ENCODE measurements around the gene DAGLB. TPM values are rescaled to one million over a fixed set of nuclear protein-coding genes. Genes with fewer than 3 reads are reported as not detected.
"Not testable (repeated sequence)": the region's sequence is repeated elsewhere in the genome, so short reads cannot be mapped to it uniquely, and the experiment has no call there.

Gene DAGLB
- total and polyA plus RNA-seq, 10 of the 15 experiments (the other 5 are each of a cell fraction or from before 2014, with no cell fraction given): 1.2 to 13.3 (median 10.1) TPM

- H3K4me1 ChIP-seq (ENCODE audit: control insufficient read depth, insufficient read depth, low read length): peaks cover 28% of the 10 kb centered on the region
- no peak for ATAC-seq
- peaks cover 9% of the 10 kb centered on the region for H4K20me1 ChIP-seq (ENCODE audit: control insufficient read depth, insufficient read depth)
- H3K27me3 ChIP-seq (replicated peaks in 1 of 2; ENCODE audit: control insufficient read depth in 2 of 2, insufficient read depth in 2 of 2, low read length in 1 of 2): no peaks in the 10 kb centered on the region
- 0 out of 2 replicates have a peak overlapping the region, but pooled peaks have one; percentile 27 for H3K27ac ChIP-seq (ENCODE audit: control insufficient read depth, insufficient read depth)
- peaks cover 96% of the 10 kb centered on the region for H3K79me2 ChIP-seq (ENCODE audit: control insufficient read depth, insufficient read depth, low read length)
- POLR2A ChIA-PET: no interaction called here
- no peaks in the 10 kb centered on the region; the same call in 2 of the 3 replicates for H3K9me3 ChIP-seq (replicated peaks; ENCODE audit: control insufficient read depth, insufficient read depth, low read length)
- intact Hi-C loops (cut with micrococcal nuclease; ENCODE audit: unreplicated experiment): no loop called here
- CTCF ChIA-PET: interaction anchor here (0.9 to 1.4 kb wide), 2 partner anchors 12 to 19 kb away, joined by 3 to 5 read pairs; no protein-coding TSS in a partner anchor
- peak overlapping the region; percentile 22; the same call in 1 of the 2 replicates for H3K4me3 ChIP-seq
- DNase-seq (ENCODE audit: low read depth, low spot score): no peak
- FAIRE-seq: no peak
- TF ChIP-seq NFXL1 (IDR thresholded peaks at IDR 0.05; ENCODE audit: borderline replicate concordance): no peak
- no peak for TF ChIP-seq SKIL (IDR thresholded peaks at IDR 0.05; ENCODE audit: low read depth, poor library complexity, severe bottlenecking)
- TF ChIP-seq, protein P1, sequence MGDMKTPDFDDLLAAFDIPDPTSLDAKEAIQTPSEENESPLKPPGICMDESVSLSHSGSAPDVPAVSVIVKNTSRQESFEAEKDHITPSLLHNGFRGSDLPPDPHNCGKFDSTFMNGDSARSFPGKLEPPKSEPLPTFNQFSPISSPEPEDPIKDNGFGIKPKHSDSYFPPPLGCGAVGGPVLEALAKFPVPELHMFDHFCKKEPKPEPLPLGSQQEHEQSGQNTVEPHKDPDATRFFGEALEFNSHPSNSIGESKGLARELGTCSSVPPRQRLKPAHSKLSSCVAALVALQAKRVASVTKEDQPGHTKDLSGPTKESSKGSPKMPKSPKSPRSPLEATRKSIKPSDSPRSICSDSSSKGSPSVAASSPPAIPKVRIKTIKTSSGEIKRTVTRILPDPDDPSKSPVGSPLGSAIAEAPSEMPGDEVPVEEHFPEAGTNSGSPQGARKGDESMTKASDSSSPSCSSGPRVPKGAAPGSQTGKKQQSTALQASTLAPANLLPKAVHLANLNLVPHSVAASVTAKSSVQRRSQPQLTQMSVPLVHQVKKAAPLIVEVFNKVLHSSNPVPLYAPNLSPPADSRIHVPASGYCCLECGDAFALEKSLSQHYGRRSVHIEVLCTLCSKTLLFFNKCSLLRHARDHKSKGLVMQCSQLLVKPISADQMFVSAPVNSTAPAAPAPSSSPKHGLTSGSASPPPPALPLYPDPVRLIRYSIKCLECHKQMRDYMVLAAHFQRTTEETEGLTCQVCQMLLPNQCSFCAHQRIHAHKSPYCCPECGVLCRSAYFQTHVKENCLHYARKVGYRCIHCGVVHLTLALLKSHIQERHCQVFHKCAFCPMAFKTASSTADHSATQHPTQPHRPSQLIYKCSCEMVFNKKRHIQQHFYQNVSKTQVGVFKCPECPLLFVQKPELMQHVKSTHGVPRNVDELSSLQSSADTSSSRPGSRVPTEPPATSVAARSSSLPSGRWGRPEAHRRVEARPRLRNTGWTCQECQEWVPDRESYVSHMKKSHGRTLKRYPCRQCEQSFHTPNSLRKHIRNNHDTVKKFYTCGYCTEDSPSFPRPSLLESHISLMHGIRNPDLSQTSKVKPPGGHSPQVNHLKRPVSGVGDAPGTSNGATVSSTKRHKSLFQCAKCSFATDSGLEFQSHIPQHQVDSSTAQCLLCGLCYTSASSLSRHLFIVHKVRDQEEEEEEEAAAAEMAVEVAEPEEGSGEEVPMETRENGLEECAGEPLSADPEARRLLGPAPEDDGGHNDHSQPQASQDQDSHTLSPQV (IDR thresholded peaks at IDR 0.05): no peak
- TF ChIP-seq CBX3 (IDR thresholded peaks at IDR 0.05; ENCODE audit: borderline replicate concordance, low read depth): no peak
- TF ChIP-seq TARDBP (IDR thresholded peaks at IDR 0.05; ENCODE audit: borderline replicate concordance): no peak
- SMC1A ChIA-PET (ENCODE audit: uncharacterized antibody, unreplicated experiment): interaction anchor here (1.7 kb wide), 1 partner anchor 9 kb away, joined by 3 read pairs; no protein-coding TSS in a partner anchor
- in situ Hi-C loops (cut with MboI): no loop called here
- BruUV-seq (replicated peaks): no TSS peak
- H3K9ac ChIP-seq (ENCODE audit: control insufficient read depth, insufficient read depth, low read length): no peak overlapping the region
- peaks cover 1 to 18% of the 10 kb centered on the region in 2 experiments; a peak in 3 of 4 replicates for H3K36me3 ChIP-seq (ENCODE audit: control insufficient read depth in 2 of 2, insufficient read depth in 2 of 2, low read length in 1 of 2)
- WGBS (ENCODE audit: insufficient coverage, insufficient replicate concordance, low lambda C conversion rate, missing lambda C conversion rate): 36% methylated on average over 7 of the region's 7 CpGs
- H2AFZ ChIP-seq (ENCODE audit: control insufficient read depth, low read depth, low read length): no peak overlapping the region
- RAD21 ChIA-PET (ENCODE audit: unreplicated experiment): no interaction called here
- peak overlapping the region; percentile 61 for H3K4me2 ChIP-seq (ENCODE audit: control insufficient read depth, insufficient read depth)
Measured at GRCh38 chr7:6379886-6380285, 67.9 kb downstream of the DAGLB start.

- ATAC-seq; BruUV-seq (replicated peaks); H2AFZ ChIP-seq (ENCODE audit: control insufficient read depth, low read depth, low read length); H3K9ac ChIP-seq (ENCODE audit: control insufficient read depth, insufficient read depth, low read length); FAIRE-seq; H3K27ac ChIP-seq (ENCODE audit: control insufficient read depth, insufficient read depth); H3K27me3 ChIP-seq (replicated peaks in 1 of 2; ENCODE audit: control insufficient read depth in 2 of 2, insufficient read depth in 2 of 2, low read length in 1 of 2); H4K20me1 ChIP-seq (ENCODE audit: control insufficient read depth, insufficient read depth); DNase-seq (ENCODE audit: low read depth, low spot score); H3K4me3 ChIP-seq; H3K9me3 ChIP-seq (replicated peaks; ENCODE audit: control insufficient read depth, insufficient read depth, low read length); in situ Hi-C loops (cut with MboI); intact Hi-C loops (cut with micrococcal nuclease; ENCODE audit: unreplicated experiment); POLR2A ChIA-PET; H3K4me2 ChIP-seq (ENCODE audit: control insufficient read depth, insufficient read depth): not testable (repeated sequence)
- Histone ChIP-seq H3K4me1 (ENCODE audit: control insufficient read depth, insufficient read depth, low read length) (peaks cover 25% of the 10 kb centered on the region), H3K79me2 (ENCODE audit: control insufficient read depth, insufficient read depth, low read length) (peaks cover 89% of the 10 kb centered on the region), H3K36me3 (ENCODE audit: control insufficient read depth in 2 of 2, insufficient read depth in 2 of 2, low read length in 1 of 2) (peaks cover 1 to 18% of the 10 kb centered on the region in 2 experiments; a peak in 3 of 4 replicates)
- CTCF ChIA-PET: interaction anchor here (0.7 to 1.6 kb wide), 2 partner anchors 29 to 42 kb away, joined by 3 to 4 read pairs; no protein-coding TSS in a partner anchor
- RAD21 ChIA-PET (ENCODE audit: unreplicated experiment): interaction anchor here (0.7 kb wide), 1 partner anchor 55 kb away, joined by 3 read pairs; no protein-coding TSS in a partner anchor
- SMC1A ChIA-PET (ENCODE audit: uncharacterized antibody, unreplicated experiment): interaction anchor here (1.7 kb wide), 1 partner anchor 11 kb away, joined by 3 read pairs; no protein-coding TSS in a partner anchor
- 99% methylated on average over 5 of the region's 5 CpGs for WGBS (ENCODE audit: insufficient coverage, insufficient replicate concordance, low lambda C conversion rate, missing lambda C conversion rate)
Measured at GRCh38 chr7:6378556-6378955, 69.2 kb downstream of the DAGLB start.
